GM21723 (cell line): ENCODE measurements around the gene SBF2.
"Not testable (repeated sequence)": the region's sequence is repeated elsewhere in the genome, so short reads cannot be mapped to it uniquely, and the experiment has no call there.

ENCODE experiments used
- ATAC-seq: cut with Tn5 transposase; IDR thresholded peaks from one replicate; pipeline ENCODE4 v1.9.1; 2021; ENCODE audit warnings: mild to moderate bottlenecking, moderate library complexity; ENCODE audit not compliant: unreplicated experiment

Gene SBF2

GRCh38 chr11:10122326-10123197 is 171.5 kb downstream of the SBF2 start:
- ATAC-seq = no peak

- ATAC-seq = no peak
These were observed 175.2 kb downstream of the SBF2 start for GRCh38 chr11:10118865-10119264.

- no peak for ATAC-seq
These were observed 176.2 kb downstream of the SBF2 start for GRCh38 chr11:10117709-10118351.

- no peak for ATAC-seq
These were observed 177.4 kb downstream of the SBF2 start for GRCh38 chr11:10116588-10116987.

GRCh38 chr11:10114593-10115404 is 179.2 kb downstream of the SBF2 start:
- no peak for ATAC-seq

GRCh38 chr11:10113852-10114251 is 180.2 kb downstream of the SBF2 start:
- ATAC-seq = no peak

- no peak for ATAC-seq
These were observed 184.2 kb downstream of the SBF2 start for GRCh38 chr11:10109806-10110205.

GRCh38 chr11:10108915-10109680 is 184.9 kb downstream of the SBF2 start:
- no peak for ATAC-seq

GRCh38 chr11:10107497-10107896 is 186.5 kb downstream of the SBF2 start:
- no peak for ATAC-seq

GRCh38 chr11:10097615-10098014 is 196.4 kb downstream of the SBF2 start:
- no peak for ATAC-seq

- ATAC-seq = no peak
These were observed 197.0 kb downstream of the SBF2 start for GRCh38 chr11:10096987-10097386.

- no peak for ATAC-seq
These were observed 198.4 kb downstream of the SBF2 start for GRCh38 chr11:10095412-10096208.

GRCh38 chr11:10092426-10092825 is 201.6 kb downstream of the SBF2 start:
- no peak for ATAC-seq

GRCh38 chr11:10091314-10092045 is 202.5 kb downstream of the SBF2 start:
- ATAC-seq = no peak

- not testable (repeated sequence) for ATAC-seq
These were observed 206.1 kb downstream of the SBF2 start for GRCh38 chr11:10087923-10088225.

GRCh38 chr11:10087186-10087922 is 206.7 kb downstream of the SBF2 start:
- no peak for ATAC-seq

- ATAC-seq = no peak
These were observed 213.9 kb downstream of the SBF2 start for GRCh38 chr11:10080138-10080537.

- peak; percentile 80 for ATAC-seq
These were observed 217.4 kb downstream of the SBF2 start for GRCh38 chr11:10076458-10077141.
